SK-N-SH treated with all-trans-retinoic acid at 6 μM for 48 hours (cell line): ENCODE measurements around the gene DSN1.
"Not testable (repeated sequence)": the region's sequence is repeated elsewhere in the genome, so short reads cannot be mapped to it uniquely, and the experiment has no call there.

Experiments used
- ATAC-seq: fragments of 200-7000 bp; cut with Tn5 transposase; 3 replicates; pipeline ENCODE4 v1.9.1; 2020; ENCODE audit warnings: mild to moderate bottlenecking, moderate library complexity
- ARNTL ChIP-seq: fragments of 450-650 bp; formaldehyde crosslinking; IDR thresholded peaks from 2 replicates; pipeline ENCODE4 v1.5.0; 2020; ENCODE audit warnings: low read depth, mild to moderate bottlenecking, moderate library complexity, borderline replicate concordance
- BACH2 ChIP-seq: fragments of 250-450 bp; sonication (Bioruptor Pico); IDR thresholded peaks from 2 replicates; pipeline ENCODE4 v1.9.0; 2021; ENCODE audit warnings: mild to moderate bottlenecking, borderline replicate concordance
- CSRNP3 ChIP-seq: fragments of 250-450 bp; sonication (Bioruptor Pico); IDR thresholded peaks from 2 replicates; pipeline ENCODE4 v1.5.1; 2021; ENCODE audit warnings: mild to moderate bottlenecking, moderate library complexity
- GLIS3 ChIP-seq: fragments of 250-450 bp; sonication (Bioruptor Pico); IDR thresholded peaks from 2 replicates; pipeline ENCODE4 v1.5.0; 2020; ENCODE audit warnings: mild to moderate bottlenecking, moderate library complexity
- ISL1 ChIP-seq: fragments of 250-450 bp; sonication (Bioruptor Pico); IDR thresholded peaks from 2 replicates; pipeline ENCODE4 v2.1.2; 2022; ENCODE audit warnings: mild to moderate bottlenecking, moderate library complexity
- PATZ1 ChIP-seq: fragments of 250-450 bp; sonication (Bioruptor Pico); IDR thresholded peaks from 2 replicates; pipeline ENCODE4 v1.8.0; 2020; ENCODE audit warnings: mild to moderate bottlenecking, moderate library complexity, borderline replicate concordance
- SNAI2 ChIP-seq: fragments of 250-450 bp; sonication (Bioruptor Pico); IDR thresholded peaks from 2 replicates; pipeline ENCODE4 v1.5.0; 2020; ENCODE audit warnings: mild to moderate bottlenecking, moderate library complexity
- TCF4 ChIP-seq: fragments of 250-450 bp; sonication (Bioruptor Pico); IDR thresholded peaks from 2 replicates; pipeline ENCODE4 v1.8.0; 2021; ENCODE audit warnings: mild to moderate bottlenecking, moderate library complexity, borderline replicate concordance
- TOX ChIP-seq: fragments of 250-450 bp; sonication (Bioruptor Pico); IDR thresholded peaks from 2 replicates; pipeline ENCODE4 v1.8.0; 2021; ENCODE audit warnings: mild to moderate bottlenecking, moderate library complexity, borderline replicate concordance
- TSHZ2 ChIP-seq: fragments of 250-450 bp; sonication (Bioruptor Pico); IDR thresholded peaks from 2 replicates; pipeline ENCODE4 v1.5.0; 2020; ENCODE audit warnings: mild to moderate bottlenecking, moderate library complexity
- ZC3H10 ChIP-seq: fragments of 250-450 bp; sonication (Bioruptor Pico); IDR thresholded peaks from 2 replicates; pipeline ENCODE4 v1.5.1; 2021; ENCODE audit warnings: mild to moderate bottlenecking, moderate library complexity
- ZFP3 ChIP-seq: fragments of 250-450 bp; sonication (Bioruptor Pico); IDR thresholded peaks from 2 replicates; pipeline ENCODE4 v1.5.0; 2020; ENCODE audit warnings: mild to moderate bottlenecking, moderate library complexity
- ZFP30 ChIP-seq: fragments of 450-650 bp; formaldehyde crosslinking; IDR thresholded peaks from 2 replicates; pipeline ENCODE4 v1.5.0; 2022; ENCODE audit warnings: mild to moderate bottlenecking, moderate library complexity
- ZNF565 ChIP-seq: fragments of 450-650 bp; formaldehyde crosslinking; conservative IDR thresholded peaks from 2 replicates; pipeline ENCODE4 v1.5.0; 2020; ENCODE audit warnings: low read depth, mild to moderate bottlenecking, moderate library complexity
- ZNF70 ChIP-seq: fragments of 450-650 bp; formaldehyde crosslinking; IDR thresholded peaks from 2 replicates; pipeline ENCODE4 v1.5.0; 2020; ENCODE audit warnings: mild to moderate bottlenecking, moderate library complexity
- ZNF8 ChIP-seq: fragments of 450-650 bp; formaldehyde crosslinking; IDR thresholded peaks from 2 replicates; pipeline ENCODE4 v1.5.0; 2020; ENCODE audit warnings: mild to moderate bottlenecking, moderate library complexity
- TF ChIP-seq, protein P1 (sequence below): fragments of 250-450 bp; sonication (Bioruptor Pico); IDR thresholded peaks from 2 replicates; pipeline ENCODE4 v1.8.0; 2021; ENCODE audit warnings: low read depth, mild to moderate bottlenecking, moderate library complexity, borderline replicate concordance

The DSN1 gene

GRCh38 chr20:36805396-36805795 is 31.8 kb upstream of the DSN1 start:
- no peak for ATAC-seq
- no peak for TF ChIP-seq TSHZ2 (CRISPR knock-in tag)
- no peak for TF ChIP-seq ZC3H10
- TF ChIP-seq ZFP3 (CRISPR knock-in tag): peak; percentile 98
- TF ChIP-seq, all 23 proteins: peak for 1

GRCh38 chr20:36804425-36804824 is 30.9 kb upstream of the DSN1 start:
- TF ChIP-seq ZNF565 (no peak), TSHZ2 (CRISPR knock-in tag) (no peak)
- ATAC-seq: no peak

DNA sequence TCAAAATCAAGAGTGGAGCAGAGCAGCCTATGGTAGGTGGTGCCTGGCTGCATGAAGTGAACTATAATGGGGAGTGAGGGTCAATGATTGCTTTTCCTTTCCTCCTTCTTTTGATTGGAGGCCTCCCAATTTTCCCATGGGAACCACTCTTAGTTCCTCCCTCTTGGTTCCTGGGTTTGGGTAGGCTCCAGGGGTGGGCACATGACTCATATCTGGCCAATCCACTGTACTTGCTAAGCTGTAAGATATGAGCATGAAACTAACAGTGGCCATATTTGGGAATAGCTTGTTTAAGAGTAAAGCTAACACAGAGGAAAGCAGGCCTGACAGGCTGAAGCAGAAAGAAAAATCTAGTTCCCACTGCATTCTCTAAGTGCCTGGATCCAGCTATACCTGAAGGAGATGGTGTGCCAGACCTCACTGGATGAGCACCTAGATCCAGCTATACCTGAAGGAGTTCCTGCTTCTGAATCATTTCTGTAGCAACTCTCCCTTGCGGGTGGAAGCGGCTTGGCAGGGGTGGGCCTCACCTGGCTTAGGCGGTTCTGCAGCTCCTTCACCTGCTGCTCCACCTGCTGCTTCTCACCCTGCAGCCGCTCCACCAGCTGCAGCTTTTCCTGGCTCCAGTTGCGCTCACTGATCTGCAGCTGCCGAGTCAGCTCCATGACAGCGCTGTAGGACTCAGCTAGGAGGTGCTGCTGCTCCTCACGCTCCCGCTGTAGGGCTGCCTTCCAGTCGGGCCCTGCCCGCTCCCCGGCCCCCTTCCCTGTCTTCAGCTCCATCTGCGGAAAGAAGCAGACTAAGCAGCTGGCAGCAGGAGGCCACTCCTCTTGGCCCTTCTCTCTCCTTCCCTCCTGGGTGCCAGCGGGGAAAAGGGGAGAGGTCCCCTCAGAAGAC is 29.0 kb upstream of the DSN1 start:
- ATAC-seq: peak; percentile 58
- TF ChIP-seq GLIS3 (no peak), ISL1 (CRISPR knock-in tag) (no peak), ZNF8 (CRISPR knock-in tag) (no peak), TCF4 (CRISPR knock-in tag) (no peak), ZC3H10 (no peak), ZNF70 (no peak), BACH2 (no peak), TOX (CRISPR knock-in tag) (no peak), CSRNP3 (CRISPR knock-in tag) (no peak), ZFP3 (CRISPR knock-in tag) (no peak), ARNTL (no peak)

DNA sequence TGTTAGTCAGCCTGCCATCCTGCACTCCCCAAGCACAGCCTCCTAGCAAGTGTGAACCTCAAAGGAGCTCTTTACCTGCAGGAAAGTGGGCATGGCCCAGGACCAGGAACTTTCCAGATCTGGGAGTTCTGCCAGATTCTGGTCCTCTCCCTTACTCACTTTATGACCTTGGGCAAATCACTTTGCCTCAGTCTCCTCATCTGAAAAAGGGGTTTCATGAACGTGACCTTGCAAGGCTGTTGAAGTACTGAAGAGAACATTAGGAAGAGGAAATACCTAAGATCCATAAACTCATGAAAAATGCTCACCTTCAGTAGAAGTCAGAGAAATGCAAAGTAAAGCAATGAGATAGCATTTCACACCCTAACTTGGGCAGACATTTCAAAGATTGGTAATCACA is 26.8 kb upstream of the DSN1 start:
- no peak for TF ChIP-seq PATZ1
- TF ChIP-seq TCF4 (CRISPR knock-in tag): no peak
- ATAC-seq: no peak

DNA sequence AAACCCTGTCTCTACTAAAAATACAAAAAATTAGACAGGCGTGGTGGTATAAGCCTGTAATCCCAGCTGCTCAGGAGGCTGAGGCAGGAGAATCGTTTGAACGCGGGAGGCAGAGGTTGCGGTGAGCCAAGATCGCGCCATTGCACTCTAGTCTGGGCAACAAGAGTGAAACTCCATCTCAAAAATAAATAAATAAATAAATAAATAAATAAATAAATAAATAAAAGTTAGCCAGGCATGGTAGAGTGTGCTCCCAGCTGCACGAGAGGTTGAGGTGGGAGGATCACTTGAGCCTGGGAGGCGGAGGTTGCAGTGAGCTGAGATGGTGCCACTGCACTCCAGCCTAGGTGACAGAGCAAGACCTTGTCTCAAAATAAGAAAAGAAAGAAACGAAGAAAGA is 25.8 kb upstream of the DSN1 start:
- not testable (repeated sequence) for ATAC-seq

GRCh38 chr20:36796875-36797274 is 23.3 kb upstream of the DSN1 start:
- no peak for ATAC-seq
- no peak for TF ChIP-seq ZNF565
- no peak for TF ChIP-seq ZFP30 (CRISPR knock-in tag)
- no peak for TF ChIP-seq ZNF70
- TF ChIP-seq SNAI2: no peak
- no peak for TF ChIP-seq ZFP3 (CRISPR knock-in tag)
- TF ChIP-seq PATZ1: no peak
- TF ChIP-seq, protein P1, sequence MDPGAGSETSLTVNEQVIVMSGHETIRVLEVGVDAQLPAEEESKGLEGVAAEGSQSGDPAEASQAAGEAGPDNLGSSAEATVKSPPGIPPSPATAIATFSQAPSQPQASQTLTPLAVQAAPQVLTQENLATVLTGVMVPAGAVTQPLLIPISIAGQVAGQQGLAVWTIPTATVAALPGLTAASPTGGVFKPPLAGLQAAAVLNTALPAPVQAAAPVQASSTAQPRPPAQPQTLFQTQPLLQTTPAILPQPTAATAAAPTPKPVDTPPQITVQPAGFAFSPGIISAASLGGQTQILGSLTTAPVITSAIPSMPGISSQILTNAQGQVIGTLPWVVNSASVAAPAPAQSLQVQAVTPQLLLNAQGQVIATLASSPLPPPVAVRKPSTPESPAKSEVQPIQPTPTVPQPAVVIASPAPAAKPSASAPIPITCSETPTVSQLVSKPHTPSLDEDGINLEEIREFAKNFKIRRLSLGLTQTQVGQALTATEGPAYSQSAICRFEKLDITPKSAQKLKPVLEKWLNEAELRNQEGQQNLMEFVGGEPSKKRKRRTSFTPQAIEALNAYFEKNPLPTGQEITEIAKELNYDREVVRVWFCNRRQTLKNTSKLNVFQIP (CRISPR knock-in tag): no peak
- no peak for TF ChIP-seq CSRNP3 (CRISPR knock-in tag)
